Measurements from ENCODE around the gene FOXA3.
A peak's percentile ranks its signal among the peaks of the same experiment; 100 is the strongest.

The FOXA3 gene

GRCh38 chr19:45908956-45909355, 44.8 kb downstream of the FOXA3 start:
- POLR2A ChIA-PET = no interaction called here
- Histone ChIP-seq H3K27ac (ENCODE audit: insufficient read depth in 1 of 2, low read depth in 1 of 2, low read length in 2 of 2, poor library complexity in 1 of 2, severe bottlenecking in 2 of 2) (no peak overlapping the region), H3K4me1 (ENCODE audit: control extremely low read depth in 1 of 4, control insufficient read depth in 4 of 4, insufficient read depth in 4 of 4, low read length in 3 of 4) (no peaks in the 10 kb centered on the region), H3K27me3 (replicated peaks in 2 of 5; ENCODE audit: control insufficient read depth in 4 of 5, insufficient read depth in 5 of 5, low read length in 4 of 5) (peaks cover 0 to 12% (median 4%) of the 10 kb centered on the region in 5 experiments), H3K4me3 (ENCODE audit: control insufficient read depth in 1 of 7, extremely low read depth in 1 of 7, insufficient read depth in 4 of 7, low read depth in 2 of 7, low read length in 6 of 7) (no peak overlapping the region), H3K36me3 (ENCODE audit: control insufficient read depth in 4 of 4, insufficient read depth in 4 of 4, low read length in 3 of 4) (no peaks in the 10 kb centered on the region), H3K9me3 (ENCODE audit: control extremely low read depth in 1 of 5, control insufficient read depth in 4 of 5, insufficient read depth in 2 of 5, low read depth in 1 of 5, low read length in 4 of 5) (no peaks in the 10 kb centered on the region)
- DNase-seq = no peak
- CTCF ChIA-PET = interaction anchor here (1.4 kb wide), 1 partner anchor 11 kb away, joined by 7 read pairs; no protein-coding TSS in a partner anchor
- 91% methylated on average over 4 of the region's 5 CpGs for WGBS (ENCODE audit: insufficient coverage)

GRCh38 chr19:45911291-45911690, 47.2 kb downstream of the FOXA3 start:
- 90% methylated on average over 5 of the region's 8 CpGs for WGBS (ENCODE audit: insufficient coverage)
- Histone ChIP-seq H3K27me3 (replicated peaks in 2 of 5; ENCODE audit: control insufficient read depth in 4 of 5, insufficient read depth in 5 of 5, low read length in 4 of 5) (peaks cover 3 to 27% (median 4%) of the 10 kb centered on the region in 5 experiments), H3K4me1 (ENCODE audit: control extremely low read depth in 1 of 4, control insufficient read depth in 4 of 4, insufficient read depth in 4 of 4, low read length in 3 of 4) (no peaks in the 10 kb centered on the region), H3K4me3 (ENCODE audit: control insufficient read depth in 1 of 7, extremely low read depth in 1 of 7, insufficient read depth in 4 of 7, low read depth in 2 of 7, low read length in 6 of 7) (no peak overlapping the region), H3K27ac (ENCODE audit: insufficient read depth in 1 of 2, low read depth in 1 of 2, low read length in 2 of 2, poor library complexity in 1 of 2, severe bottlenecking in 2 of 2) (no peak overlapping the region), H3K36me3 (ENCODE audit: control insufficient read depth in 4 of 4, insufficient read depth in 4 of 4, low read length in 3 of 4) (no peaks in the 10 kb centered on the region), H3K9me3 (ENCODE audit: control extremely low read depth in 1 of 5, control insufficient read depth in 4 of 5, insufficient read depth in 2 of 5, low read depth in 1 of 5, low read length in 4 of 5) (no peaks in the 10 kb centered on the region)
- DNase-seq = no peak
- CTCF ChIA-PET = no interaction called here
- POLR2A ChIA-PET = no interaction called here

GRCh38 chr19:45913874-45914830, 50.0 kb downstream of the FOXA3 start, which contains the start of gene NANOS2:
Gene NANOS2 (minus strand): TSS chr19:45914778. CDS start chr19:45914693, 85 bp downstream.
- peak in 2 of 3 donors; percentile 15 to 23 for DNase-seq
- peaks cover 4 to 41% (median 7%) of the 10 kb centered on the region in 5 experiments for H3K27me3 ChIP-seq (replicated peaks in 2 of 5; ENCODE audit: control insufficient read depth in 4 of 5, insufficient read depth in 5 of 5, low read length in 4 of 5)
- no peak within 1 kb of the TSS for H3K27ac ChIP-seq (ENCODE audit: insufficient read depth in 1 of 2, low read depth in 1 of 2, low read length in 2 of 2, poor library complexity in 1 of 2, severe bottlenecking in 2 of 2)
- CTCF ChIA-PET = no interaction called here
- no peak within 1 kb of the TSS for H3K4me3 ChIP-seq (ENCODE audit: control insufficient read depth in 1 of 7, extremely low read depth in 1 of 7, insufficient read depth in 4 of 7, low read depth in 2 of 7, low read length in 6 of 7)
- WGBS (ENCODE audit: insufficient coverage) = 62% methylated on average over 34 of the region's 44 CpGs
- POLR2A ChIA-PET = no interaction called here
- no peaks in the 10 kb centered on the region for H3K9me3 ChIP-seq (ENCODE audit: control extremely low read depth in 1 of 5, control insufficient read depth in 4 of 5, insufficient read depth in 2 of 5, low read depth in 1 of 5, low read length in 4 of 5)
- H3K36me3 ChIP-seq (ENCODE audit: control insufficient read depth in 4 of 4, insufficient read depth in 4 of 4, low read length in 3 of 4) = no peaks in the 10 kb centered on the region
- no peaks in the 10 kb centered on the region for H3K4me1 ChIP-seq (ENCODE audit: control extremely low read depth in 1 of 4, control insufficient read depth in 4 of 4, insufficient read depth in 4 of 4, low read length in 3 of 4)

GRCh38 chr19:45917421-45918091, 53.4 kb downstream of the FOXA3 start:
- no peaks in the 10 kb centered on the region for H3K9me3 ChIP-seq (ENCODE audit: control extremely low read depth in 1 of 5, control insufficient read depth in 4 of 5, insufficient read depth in 2 of 5, low read depth in 1 of 5, low read length in 4 of 5)
- no peak overlapping the region for H3K27ac ChIP-seq (ENCODE audit: insufficient read depth in 1 of 2, low read depth in 1 of 2, low read length in 2 of 2, poor library complexity in 1 of 2, severe bottlenecking in 2 of 2)
- H3K36me3 ChIP-seq (ENCODE audit: control insufficient read depth in 4 of 4, insufficient read depth in 4 of 4, low read length in 3 of 4) = no peaks in the 10 kb centered on the region
- POLR2A ChIA-PET = no interaction called here
- 78% methylated on average over 3 of the region's 4 CpGs for WGBS (ENCODE audit: insufficient coverage)
- CTCF ChIA-PET = interaction anchor here (1.4 kb wide), 1 partner anchor 103 kb away, joined by 5 read pairs; no protein-coding TSS in a partner anchor
- peaks cover 0 to 3% (median 0%) of the 10 kb centered on the region in 4 experiments for H3K4me1 ChIP-seq (ENCODE audit: control extremely low read depth in 1 of 4, control insufficient read depth in 4 of 4, insufficient read depth in 4 of 4, low read length in 3 of 4)
- no peak overlapping the region for H3K4me3 ChIP-seq (ENCODE audit: control insufficient read depth in 1 of 7, extremely low read depth in 1 of 7, insufficient read depth in 4 of 7, low read depth in 2 of 7, low read length in 6 of 7)
- no peak for DNase-seq
- peaks cover 0 to 51% (median 15%) of the 10 kb centered on the region in 5 experiments for H3K27me3 ChIP-seq (replicated peaks in 2 of 5; ENCODE audit: control insufficient read depth in 4 of 5, insufficient read depth in 5 of 5, low read length in 4 of 5)

- POLR2A ChIA-PET = no interaction called here
- peaks cover 0 to 3% (median 0%) of the 10 kb centered on the region in 4 experiments for H3K4me1 ChIP-seq (ENCODE audit: control extremely low read depth in 1 of 4, control insufficient read depth in 4 of 4, insufficient read depth in 4 of 4, low read length in 3 of 4)
- no peaks in the 10 kb centered on the region for H3K9me3 ChIP-seq (ENCODE audit: control extremely low read depth in 1 of 5, control insufficient read depth in 4 of 5, insufficient read depth in 2 of 5, low read depth in 1 of 5, low read length in 4 of 5)
- H3K36me3 ChIP-seq (ENCODE audit: control insufficient read depth in 4 of 4, insufficient read depth in 4 of 4, low read length in 3 of 4) = no peaks in the 10 kb centered on the region
- peaks cover 0 to 47% (median 11%) of the 10 kb centered on the region in 5 experiments for H3K27me3 ChIP-seq (replicated peaks in 2 of 5; ENCODE audit: control insufficient read depth in 4 of 5, insufficient read depth in 5 of 5, low read length in 4 of 5)
- WGBS (ENCODE audit: insufficient coverage) = 95% methylated on average over 2 of the region's 4 CpGs
- H3K27ac ChIP-seq (ENCODE audit: insufficient read depth in 1 of 2, low read depth in 1 of 2, low read length in 2 of 2, poor library complexity in 1 of 2, severe bottlenecking in 2 of 2) = no peak overlapping the region
- CTCF ChIA-PET = interaction anchor here (1.9 kb wide), 1 partner anchor 11 kb away, joined by 7 read pairs; no protein-coding TSS in a partner anchor
- no peak overlapping the region for H3K4me3 ChIP-seq (ENCODE audit: control insufficient read depth in 1 of 7, extremely low read depth in 1 of 7, insufficient read depth in 4 of 7, low read depth in 2 of 7, low read length in 6 of 7)
- DNase-seq = no peak
Measured at GRCh38 chr19:45918721-45919120, 54.6 kb downstream of the FOXA3 start.

DNA sequence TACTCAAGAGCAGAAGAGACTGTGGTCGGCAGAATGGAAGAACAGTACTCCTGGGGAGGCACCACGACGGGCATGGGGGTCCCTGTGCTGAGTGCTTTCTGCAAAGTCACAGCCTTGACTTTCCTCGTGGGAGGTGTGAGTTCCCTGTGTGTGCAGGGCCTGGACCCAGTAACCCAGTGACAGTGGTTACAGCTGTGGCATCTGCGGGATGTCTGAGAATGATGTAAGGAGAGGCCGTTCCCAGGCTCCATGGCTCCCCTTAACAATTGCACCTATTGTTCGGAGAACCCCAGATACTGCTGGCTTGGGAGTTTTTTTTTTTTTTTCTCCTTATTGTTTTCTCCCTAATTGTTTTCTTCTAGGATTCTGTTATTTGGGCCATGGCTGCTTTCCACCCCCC, 55.6 kb downstream of the FOXA3 start:
- Histone ChIP-seq H3K4me3 (ENCODE audit: control insufficient read depth in 1 of 7, extremely low read depth in 1 of 7, insufficient read depth in 4 of 7, low read depth in 2 of 7, low read length in 6 of 7) (no peak overlapping the region), H3K27me3 (replicated peaks in 2 of 5; ENCODE audit: control insufficient read depth in 4 of 5, insufficient read depth in 5 of 5, low read length in 4 of 5) (peaks cover 0 to 40% (median 11%) of the 10 kb centered on the region in 5 experiments), H3K36me3 (ENCODE audit: control insufficient read depth in 4 of 4, insufficient read depth in 4 of 4, low read length in 3 of 4) (no peaks in the 10 kb centered on the region), H3K4me1 (ENCODE audit: control extremely low read depth in 1 of 4, control insufficient read depth in 4 of 4, insufficient read depth in 4 of 4, low read length in 3 of 4) (peaks cover 0 to 3% (median 0%) of the 10 kb centered on the region in 4 experiments), H3K9me3 (ENCODE audit: control extremely low read depth in 1 of 5, control insufficient read depth in 4 of 5, insufficient read depth in 2 of 5, low read depth in 1 of 5, low read length in 4 of 5) (no peaks in the 10 kb centered on the region), H3K27ac (ENCODE audit: insufficient read depth in 1 of 2, low read depth in 1 of 2, low read length in 2 of 2, poor library complexity in 1 of 2, severe bottlenecking in 2 of 2) (no peak overlapping the region)
- DNase-seq = peak in 1 of 3 donors; percentile 4
- WGBS (ENCODE audit: insufficient coverage) = 49% methylated on average over 6 of the region's 7 CpGs
- POLR2A ChIA-PET = no interaction called here
- CTCF ChIA-PET = interaction anchor here (1.9 kb wide), 1 partner anchor 11 kb away, joined by 7 read pairs; no protein-coding TSS in a partner anchor
